Measurements from ENCODE around the gene B4GALNT4.
A peak's percentile ranks its signal among the peaks of the same experiment; 100 is the strongest.
"Not testable (repeated sequence)": the region's sequence is repeated elsewhere in the genome, so short reads cannot be mapped to it uniquely, and the experiment has no call there.

B4GALNT4 gene

GRCh38 chr11:384511-384910 is 15.2 kb downstream of the B4GALNT4 start:
- Histone ChIP-seq H3K9ac (no peak overlapping the region), H3K4me1 (peaks cover 48% of the 10 kb centered on the region), H3K4me2 (peak overlapping the region; percentile 86), H3K4me3 (no peak overlapping the region), H3K36me3 (peaks cover 9% of the 10 kb centered on the region), H3K27ac (no peak overlapping the region), H3K9me3 (peaks cover 41% of the 10 kb centered on the region), H4K20me1 (no peaks in the 10 kb centered on the region), H3K27me3 (0 out of 2 replicates have a peak, but pooled peaks cover 4% of the 10 kb centered on the region)
- no peak for TF ChIP-seq Cebpa-rat (IDR thresholded peaks at IDR 0.05)

GRCh38 chr11:385594-386351 is 16.5 kb downstream of the B4GALNT4 start:
- no peak for TF ChIP-seq Cebpa-rat (IDR thresholded peaks at IDR 0.05)
- H3K9me3 ChIP-seq, result peaks cover 32% of the 10 kb centered on the region
- H3K4me2 ChIP-seq, result no peak overlapping the region
- H3K27me3 ChIP-seq, result 0 out of 2 replicates have a peak, but pooled peaks cover 4% of the 10 kb centered on the region
- H4K20me1 ChIP-seq, result no peaks in the 10 kb centered on the region
- peaks cover 48% of the 10 kb centered on the region for H3K4me1 ChIP-seq
- no peak overlapping the region for H3K27ac ChIP-seq
- H3K36me3 ChIP-seq, result peaks cover 9% of the 10 kb centered on the region
- H3K9ac ChIP-seq, result no peak overlapping the region
- H3K4me3 ChIP-seq, result peak overlapping the region; percentile 11; the same call in 1 of the 2 replicates

GRCh38 chr11:386483-386882 is 17.2 kb downstream of the B4GALNT4 start:
- Histone ChIP-seq H3K4me1 (peaks cover 41% of the 10 kb centered on the region), H3K36me3 (peaks cover 9% of the 10 kb centered on the region), H3K27ac (no peak overlapping the region), H3K4me3 (peak overlapping the region; percentile 11; the same call in 1 of the 2 replicates), H3K27me3 (0 out of 2 replicates have a peak, but pooled peaks cover 4% of the 10 kb centered on the region), H4K20me1 (no peaks in the 10 kb centered on the region), H3K4me2 (no peak overlapping the region), H3K9me3 (peaks cover 32% of the 10 kb centered on the region), H3K9ac (no peak overlapping the region)
- TF ChIP-seq Cebpa-rat (IDR thresholded peaks at IDR 0.05), result no peak

- H3K9me3 ChIP-seq, result peaks cover 32% of the 10 kb centered on the region
- H3K4me3 ChIP-seq, result no peak overlapping the region
- H3K9ac ChIP-seq, result no peak overlapping the region
- peak overlapping the region; percentile 17 for H3K4me2 ChIP-seq
- H3K4me1 ChIP-seq, result peaks cover 33% of the 10 kb centered on the region
- TF ChIP-seq Cebpa-rat (IDR thresholded peaks at IDR 0.05), result no peak
- H3K36me3 ChIP-seq, result peaks cover 9% of the 10 kb centered on the region
- H3K27me3 ChIP-seq, result 0 out of 2 replicates have a peak, but pooled peaks cover 4% of the 10 kb centered on the region
- H4K20me1 ChIP-seq, result no peaks in the 10 kb centered on the region
- no peak overlapping the region for H3K27ac ChIP-seq
Observed at GRCh38 chr11:387193-387793, 18.0 kb downstream of the B4GALNT4 start.

- not testable (repeated sequence) for H3K9ac ChIP-seq, H3K27ac ChIP-seq, H3K36me3 ChIP-seq, H3K4me3 ChIP-seq, H3K4me2 ChIP-seq, H4K20me1 ChIP-seq, H3K27me3 ChIP-seq
- Histone ChIP-seq H3K4me1 (peaks cover 12% of the 10 kb centered on the region), H3K9me3 (peaks cover 32% of the 10 kb centered on the region)
Observed at GRCh38 chr11:389369-389768, 20.1 kb downstream of the B4GALNT4 start.

GRCh38 chr11:390175-390574 is 20.9 kb downstream of the B4GALNT4 start:
- no peak for TF ChIP-seq Cebpa-rat (IDR thresholded peaks at IDR 0.05)
- Histone ChIP-seq H3K9me3 (peaks cover 32% of the 10 kb centered on the region), H3K9ac (no peak overlapping the region), H3K4me1 (peaks cover 10% of the 10 kb centered on the region; the same call in 1 of the 2 replicates), H3K4me3 (no peak overlapping the region), H4K20me1 (no peaks in the 10 kb centered on the region), H3K36me3 (peaks cover 9% of the 10 kb centered on the region), H3K27me3 (0 out of 2 replicates have a peak, but pooled peaks cover 4% of the 10 kb centered on the region), H3K27ac (no peak overlapping the region), H3K4me2 (no peak overlapping the region)

GRCh38 chr11:391117-392017 is 22.1 kb downstream of the B4GALNT4 start:
- Histone ChIP-seq H3K27ac (no peak overlapping the region), H3K9ac (no peak overlapping the region), H3K27me3 (0 out of 2 replicates have a peak, but pooled peaks cover 4% of the 10 kb centered on the region), H4K20me1 (no peaks in the 10 kb centered on the region), H3K4me1 (peaks cover 14% of the 10 kb centered on the region), H3K9me3 (peaks cover 22% of the 10 kb centered on the region), H3K4me2 (no peak overlapping the region), H3K4me3 (no peak overlapping the region), H3K36me3 (0 out of 2 replicates have a peak, but pooled peaks cover 3% of the 10 kb centered on the region)
- no peak for TF ChIP-seq Cebpa-rat (IDR thresholded peaks at IDR 0.05)

GRCh38 chr11:392102-392777 is 22.9 kb downstream of the B4GALNT4 start:
- H3K27me3 ChIP-seq, result 0 out of 2 replicates have a peak, but pooled peaks cover 4% of the 10 kb centered on the region
- H3K27ac ChIP-seq, result no peak overlapping the region
- H3K36me3 ChIP-seq, result no peaks in the 10 kb centered on the region
- H3K9me3 ChIP-seq, result peaks cover 13% of the 10 kb centered on the region
- H3K9ac ChIP-seq, result no peak overlapping the region
- peaks cover 16% of the 10 kb centered on the region for H3K4me1 ChIP-seq
- H3K4me2 ChIP-seq, result no peak overlapping the region
- TF ChIP-seq Cebpa-rat (IDR thresholded peaks at IDR 0.05), result no peak
- H3K4me3 ChIP-seq, result no peak overlapping the region
- no peaks in the 10 kb centered on the region for H4K20me1 ChIP-seq
